Calu3 (cell line): Measurements from ENCODE around the gene ZNF550. TPM values are rescaled to one million over a fixed set of nuclear protein-coding genes. Genes with fewer than 3 reads are reported as not detected.
A peak's percentile ranks its signal among the peaks of the same experiment; 100 is the strongest.

Experiments used
- BruUV-seq: library from RNA; stranded (reverse); fragments of 400-500 nt; replicated peaks from 2 replicates; lab custom pipeline; 2021; lab: Mats Ljungman, UMichigan
- CTCF ChIA-PET: fragments of 300-600 bp; sonication (Branson Sonifier 250); formaldehyde crosslinking; loops from one replicate; lab custom pipeline; 2022; ENCODE audit warnings: antibody characterized with exemption; lab: Charles Lee
- DNase-seq: peaks from one replicate; pipeline ENCODE4 v3.0.0; 2022
- H3K27ac Mint-ChIP-seq: one replicate; pipeline ENCODE4 v1.8.0; 2022; ENCODE audit warnings: mixed read lengths; ENCODE audit not compliant: unreplicated experiment
- H3K27me3 Mint-ChIP-seq: one replicate; pipeline ENCODE4 v1.8.0; 2022; ENCODE audit warnings: mixed read lengths; ENCODE audit not compliant: unreplicated experiment
- H3K36me3 Mint-ChIP-seq: one replicate; pipeline ENCODE4 v1.8.0; 2022; ENCODE audit warnings: mild to moderate bottlenecking, moderate library complexity, mixed read lengths; ENCODE audit not compliant: insufficient read depth, unreplicated experiment
- H3K4me1 Mint-ChIP-seq: one replicate; pipeline ENCODE4 v1.8.0; 2022; ENCODE audit warnings: mild to moderate bottlenecking, low read depth, mixed read lengths; ENCODE audit not compliant: unreplicated experiment
- H3K4me3 Mint-ChIP-seq: one replicate; pipeline ENCODE4 v1.8.0; 2022; ENCODE audit warnings: mild to moderate bottlenecking, low read depth, moderate library complexity, mixed read lengths; ENCODE audit not compliant: unreplicated experiment
- H3K9me3 Mint-ChIP-seq: one replicate; pipeline ENCODE4 v1.8.0; 2022; ENCODE audit warnings: low read depth, mixed read lengths; ENCODE audit not compliant: unreplicated experiment
- CTCF ChIP-seq: fragments of 200-600 bp; IDR thresholded peaks from one replicate; pipeline ENCODE4 v1.8.0; 2022; ENCODE audit warnings: antibody characterized with exemption; ENCODE audit not compliant: unreplicated experiment
- intact Hi-C: fragments of 100-400 bp; cut with micrococcal nuclease; formaldehyde crosslinking; loops from one replicate; pipeline ENCODE4 v1.10.0; 2022; ENCODE audit not compliant: unreplicated experiment
- total RNA-seq: library from RNA; stranded (reverse); gene quantifications from 2 replicates; pipeline ENCODE4 v1.2.3, GENCODE V29; 2022

Gene ZNF550
- total RNA-seq, 1 experiment from 2014 or later = 18.6 TPM

- no TSS peak for BruUV-seq
- DNase-seq = no peak
- peak overlapping the region; percentile 97 for H3K4me3 Mint-ChIP-seq
- no peak overlapping the region for H3K27ac Mint-ChIP-seq
- TF ChIP-seq CTCF = no peak
- H3K27me3 Mint-ChIP-seq = no peaks in the 10 kb centered on the region
- peaks cover 25% of the 10 kb centered on the region for H3K9me3 Mint-ChIP-seq
- intact Hi-C loops = no loop called here
- CTCF ChIA-PET = interaction anchor here (0.6 kb wide), 1 partner anchor 336 kb away, joined by 3 read pairs; no protein-coding TSS in a partner anchor
- peaks cover 60% of the 10 kb centered on the region for H3K36me3 Mint-ChIP-seq
- H3K4me1 Mint-ChIP-seq = peaks cover 11% of the 10 kb centered on the region
Observed at GRCh38 chr19:57557659-57558058, 2.0 kb downstream of the ZNF550 start.

- no TSS peak for BruUV-seq
- peaks cover 76% of the 10 kb centered on the region for H3K36me3 Mint-ChIP-seq
- CTCF ChIA-PET = no interaction called here
- peaks cover 32% of the 10 kb centered on the region for H3K9me3 Mint-ChIP-seq
- H3K27me3 Mint-ChIP-seq = no peaks in the 10 kb centered on the region
- TF ChIP-seq CTCF = no peak
- no peak overlapping the region for H3K27ac Mint-ChIP-seq
- no peak for DNase-seq
- no peak overlapping the region for H3K4me3 Mint-ChIP-seq
- intact Hi-C loops = no loop called here
- no peaks in the 10 kb centered on the region for H3K4me1 Mint-ChIP-seq
Observed at GRCh38 chr19:57552432-57552831, 7.2 kb downstream of the ZNF550 start.

- intact Hi-C loops = no loop called here
- Mint-ChIP-seq H3K9me3 (peaks cover 38% of the 10 kb centered on the region), H3K27ac (no peak overlapping the region), H3K4me1 (no peaks in the 10 kb centered on the region), H3K27me3 (no peaks in the 10 kb centered on the region), H3K4me3 (no peak overlapping the region), H3K36me3 (peaks cover 82% of the 10 kb centered on the region)
- no TSS peak for BruUV-seq
- CTCF ChIA-PET = no interaction called here
- no peak for DNase-seq
- TF ChIP-seq CTCF = no peak
Observed at GRCh38 chr19:57546513-57546912, 13.2 kb downstream of the ZNF550 start.

GRCh38 chr19:57537953-57538547, 21.6 kb downstream of the ZNF550 start:
- no TSS peak for BruUV-seq

More at GRCh38 chr19:57537953-57538547, 21.6 kb downstream of the ZNF550 start:
- no peaks in the 10 kb centered on the region for H3K27me3 Mint-ChIP-seq
- no peak overlapping the region for H3K4me3 Mint-ChIP-seq
- no peaks in the 10 kb centered on the region for H3K4me1 Mint-ChIP-seq
- peaks cover 41% of the 10 kb centered on the region for H3K36me3 Mint-ChIP-seq
- no peak overlapping the region for H3K27ac Mint-ChIP-seq
- no peak for DNase-seq
- CTCF ChIA-PET = no interaction called here
- H3K9me3 Mint-ChIP-seq = peaks cover 45% of the 10 kb centered on the region
- no peak for TF ChIP-seq CTCF
- intact Hi-C loops = no loop called here
